ENCODE measurements around the gene DGKQ. TPM values are rescaled to one million over a fixed set of nuclear protein-coding genes. Genes with fewer than 3 reads are reported as not detected.
A peak's percentile ranks its signal among the peaks of the same experiment; 100 is the strongest.

The DGKQ gene
- total and polyA plus RNA-seq, 9 of the 15 experiments (the other 6 are each of a cell fraction or from before 2014, with no cell fraction given): 0.17 to 22.0 (median 5.6) TPM

- TF ChIP-seq CUX1 (CRISPR knock-in tag; IDR thresholded peaks at IDR 0.05): no peak
- TF ChIP-seq BCL6 (CRISPR knock-in tag; IDR thresholded peaks at IDR 0.05): no peak
- peak; percentile 62; the same call in 1 of the 2 replicates for TF ChIP-seq ZNF165 (CRISPR knock-in tag; IDR thresholded peaks at IDR 0.05; ENCODE audit: borderline replicate concordance)
- no peak for TF ChIP-seq IRF9 (tag; IDR thresholded peaks at IDR 0.05)
- TF ChIP-seq POLR3G (IDR thresholded peaks at IDR 0.05; ENCODE audit: extremely low read depth, insufficient read length, insufficient replicate concordance): no peak
- TF ChIP-seq SMAD3 (CRISPR knock-in tag; conservative IDR thresholded peaks at IDR 0.05): no peak
- no peak for TF ChIP-seq THRAP3 (IDR thresholded peaks at IDR 0.05; ENCODE audit: borderline replicate concordance)
- 0 out of 2 replicates have a peak, but pooled peaks have one; percentile 44 for TF ChIP-seq ZNF592 (IDR thresholded peaks at IDR 0.05)
- no peak; the same call in 1 of the 2 replicates for TF ChIP-seq PBX2 (CRISPR knock-in tag; IDR thresholded peaks at IDR 0.05; ENCODE audit: low read depth)
- no peak for TF ChIP-seq PBX2 (tag; conservative IDR thresholded peaks at IDR 0.05; ENCODE audit: low read depth)
Measured at GRCh38 chr4:973431-974397, at the start of gene DGKQ (continued).
